ENCODE results near the gene WIF1. TPM values are rescaled to one million over a fixed set of nuclear protein-coding genes. Genes with fewer than 3 reads are reported as not detected.

Gene WIF1
- polyA plus RNA-seq, 1 donor, result 0.43 TPM

DNA sequence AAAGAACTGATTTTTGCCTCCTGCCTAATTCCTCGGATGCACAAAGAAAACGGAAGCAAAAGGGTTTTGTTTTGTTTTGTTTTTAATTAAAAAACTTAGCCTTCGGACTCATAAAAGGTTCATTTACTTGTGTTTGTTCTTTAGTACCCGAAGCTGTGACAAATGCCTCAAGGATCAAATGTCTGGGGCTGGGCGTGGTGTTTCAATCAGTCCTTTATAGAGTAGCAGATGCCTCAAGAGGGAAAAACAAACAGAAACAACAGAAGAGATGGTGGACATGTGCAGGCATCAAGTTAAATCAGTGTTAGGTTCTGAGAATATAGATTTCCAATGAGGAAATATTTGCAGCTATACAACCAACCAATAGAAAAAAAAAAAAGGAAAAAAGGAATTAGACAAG, 1.6 kb upstream of the WIF1 start:
- DNase-seq, result no peak

DNA sequence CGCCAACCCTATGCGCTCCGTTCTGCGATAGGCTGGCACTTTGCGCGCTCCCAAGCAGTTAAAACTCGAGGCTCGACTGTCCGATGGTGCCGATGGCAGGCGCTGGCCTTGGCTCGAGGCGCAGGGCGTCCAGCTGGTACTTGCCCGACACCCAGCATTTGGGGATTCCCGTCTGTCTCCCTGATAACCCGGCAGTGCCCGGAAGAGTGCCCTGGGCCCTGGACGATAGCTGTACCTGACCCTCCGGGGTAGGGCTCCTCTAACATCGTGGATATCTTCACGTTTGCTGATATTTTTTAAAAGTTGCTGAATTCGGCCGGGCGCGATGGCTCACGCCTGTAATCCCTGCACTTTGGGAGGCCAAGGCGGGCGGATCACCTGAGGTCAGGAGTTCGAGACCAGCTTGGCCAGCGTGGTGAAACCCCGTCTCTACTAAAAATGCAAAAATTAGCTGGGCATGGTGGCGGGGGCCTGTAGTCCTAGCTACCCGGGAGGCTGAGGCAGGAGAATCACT, 908 bp upstream of the WIF1 start:
- no peak for DNase-seq

DNA sequence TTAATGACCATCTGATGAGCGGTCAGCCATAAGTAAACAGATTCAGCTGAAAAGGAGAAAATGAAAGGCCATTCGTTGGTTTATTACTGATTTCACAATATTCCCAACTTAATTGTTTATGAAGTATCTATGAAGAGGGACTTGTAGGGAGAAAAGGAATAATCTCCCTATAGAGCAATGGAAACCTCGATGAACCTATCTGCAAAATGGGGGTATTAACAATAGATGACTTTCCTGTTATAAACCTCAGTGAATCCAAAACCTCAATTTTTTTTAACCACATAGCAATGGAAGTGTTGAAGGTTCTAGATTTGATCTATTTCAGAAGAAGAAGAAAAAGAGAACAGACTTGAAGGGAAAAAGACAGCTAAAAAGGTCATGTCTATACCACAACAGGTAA, 2.0 kb downstream of the WIF1 start:
- DNase-seq, result no peak

DNA sequence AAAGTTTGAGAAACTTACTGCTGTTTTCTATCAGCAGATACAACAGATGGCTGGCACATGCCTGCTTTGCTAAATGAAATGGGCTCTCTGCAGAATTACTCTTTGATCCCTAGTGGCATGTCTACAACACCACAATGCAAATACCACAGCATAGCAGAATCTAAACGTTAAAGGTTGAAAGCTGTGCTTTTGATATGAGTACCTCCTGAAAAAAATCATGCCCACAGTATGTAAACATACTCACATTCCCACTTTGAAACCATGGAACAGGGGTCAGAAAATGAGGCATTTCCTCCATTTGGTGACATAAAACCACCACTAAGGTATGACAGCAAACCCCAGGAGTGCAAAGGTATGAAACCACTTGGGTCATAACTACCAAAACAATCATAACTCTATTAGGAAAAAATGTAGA, 7.5 kb downstream of the WIF1 start:
- DNase-seq, result no peak

DNA sequence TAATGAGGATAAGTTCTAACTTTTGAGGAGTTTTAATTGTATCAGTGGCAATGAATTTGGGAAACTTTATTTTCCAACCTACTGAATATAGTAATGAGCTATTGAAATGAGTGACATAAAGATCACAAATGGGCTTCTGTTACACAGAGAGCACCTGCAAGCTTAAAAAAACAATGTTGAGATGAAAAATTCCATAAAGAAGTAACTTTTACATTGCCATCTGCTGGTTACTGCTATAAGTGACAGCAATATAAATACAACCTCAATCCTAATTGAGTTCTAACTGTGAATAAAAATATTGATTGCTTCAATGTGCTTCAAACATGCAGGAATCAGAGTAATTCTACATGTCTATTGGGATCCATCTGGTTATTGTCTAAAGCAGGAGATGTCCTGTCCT, 14.2 kb downstream of the WIF1 start:
- DNase-seq, result no peak

DNA sequence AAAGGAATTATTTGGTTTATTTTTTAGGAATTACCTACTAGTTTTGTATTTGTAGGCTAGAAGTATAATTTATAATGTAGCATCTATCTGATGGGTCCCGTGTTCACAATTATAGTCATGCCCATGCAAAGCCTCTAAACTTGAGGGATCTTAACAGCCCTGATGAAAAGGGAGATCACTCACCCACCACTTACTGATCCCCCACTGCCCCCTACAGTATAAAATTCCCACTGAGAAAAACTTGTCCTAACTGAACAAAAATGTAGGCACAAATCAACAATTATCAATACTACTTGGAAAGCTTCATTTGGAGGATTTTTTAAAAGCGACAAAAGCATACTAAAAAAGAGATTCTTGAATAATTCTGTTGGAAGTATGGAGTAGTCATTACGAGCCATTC, 21.0 kb downstream of the WIF1 start:
- no peak for DNase-seq

DNA sequence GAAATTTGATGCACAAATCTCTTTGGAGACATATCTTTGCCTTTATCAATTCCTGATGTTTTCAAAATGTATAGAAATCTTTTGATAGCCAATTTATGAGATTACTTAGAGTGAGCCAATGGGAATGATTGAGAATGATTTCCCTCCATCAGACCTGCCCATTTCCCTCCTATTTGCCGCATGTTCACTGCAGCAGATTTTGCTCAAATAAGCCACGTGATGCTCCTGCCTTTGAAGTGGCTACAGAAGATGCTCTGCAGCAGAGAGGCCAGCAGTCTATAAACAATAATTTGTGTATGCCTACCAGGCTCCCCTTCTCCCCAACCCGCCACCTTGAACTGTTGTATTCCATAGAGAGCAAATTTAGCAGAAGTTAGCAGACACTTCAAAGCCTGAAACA, 21.9 kb downstream of the WIF1 start:
- no peak for DNase-seq

DNA sequence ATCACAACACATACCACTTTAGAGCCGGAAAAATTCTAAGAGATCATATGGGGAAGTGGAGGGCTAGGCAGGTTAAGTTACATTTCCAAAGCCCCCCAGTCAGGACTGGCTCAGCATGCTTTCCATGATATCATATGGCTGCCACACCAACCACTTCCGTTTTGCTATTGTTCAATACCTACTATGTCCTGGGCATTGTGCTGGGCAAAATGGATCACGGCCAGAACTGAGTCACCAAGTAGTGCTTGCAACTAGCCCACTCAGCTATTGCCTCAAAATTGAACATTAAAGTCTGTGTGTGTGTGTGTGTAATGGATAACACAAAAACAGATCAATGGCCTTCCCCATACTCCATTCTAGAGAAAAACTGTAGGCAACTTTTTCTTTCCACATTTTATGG, 22.7 kb downstream of the WIF1 start:
- DNase-seq, result no peak

DNA sequence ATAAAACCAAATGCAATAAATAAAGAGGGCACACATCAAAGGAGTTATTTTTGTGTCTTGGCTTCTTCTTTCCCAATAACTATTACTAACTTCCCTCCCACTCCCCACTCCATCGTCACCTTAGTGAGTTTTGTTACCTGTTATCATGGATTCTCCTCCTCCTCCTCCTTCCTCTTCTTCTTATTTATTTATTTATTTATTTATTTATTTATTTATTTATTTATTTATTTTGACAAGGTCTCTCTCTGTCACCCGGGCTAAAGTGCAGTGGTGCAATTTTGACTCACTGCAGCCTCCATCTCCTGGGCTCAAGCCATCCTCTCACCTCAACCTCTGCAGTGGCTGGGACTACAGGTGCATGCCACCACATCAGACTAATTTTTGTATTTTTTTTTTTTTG, 26.4 kb downstream of the WIF1 start:
- no peak for DNase-seq

DNA sequence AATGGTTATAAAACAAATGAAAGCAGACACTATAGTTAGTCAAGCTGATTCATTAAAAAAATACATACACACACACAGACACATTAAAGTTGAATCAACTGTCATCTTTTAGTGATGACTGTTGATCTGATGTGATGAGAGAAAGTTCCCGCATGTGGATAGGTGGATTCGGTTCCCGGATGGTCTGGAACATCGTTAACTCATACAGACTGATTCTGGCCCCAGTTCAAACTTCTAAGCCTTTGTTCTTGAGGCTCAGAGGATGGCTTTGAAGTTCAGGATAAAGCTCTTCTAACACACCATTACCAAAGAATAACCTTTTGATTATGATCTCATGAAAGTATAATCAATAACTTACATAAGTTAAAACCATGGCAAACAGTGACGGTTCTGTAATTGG, 27.5 kb downstream of the WIF1 start:
- no peak for DNase-seq

DNA sequence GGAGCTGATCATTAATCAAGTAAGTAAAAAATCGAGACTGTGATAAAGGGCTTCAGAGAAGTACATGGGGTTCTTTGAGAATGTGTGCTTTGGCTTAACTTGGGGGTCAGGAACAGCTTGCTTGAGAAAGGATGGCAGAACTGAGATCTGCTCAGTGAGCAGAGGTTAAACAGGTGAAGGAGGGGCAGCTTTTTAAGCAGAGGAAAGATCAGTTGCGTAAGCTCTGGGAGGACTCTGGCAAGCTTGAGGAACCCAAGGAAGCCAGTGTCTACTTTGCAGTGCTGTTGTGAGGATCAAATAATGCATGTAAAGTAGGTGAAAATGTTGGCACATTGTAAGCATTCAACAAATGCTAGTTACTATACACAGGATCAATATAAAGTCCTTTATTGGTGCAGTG, 30.6 kb downstream of the WIF1 start:
- DNase-seq, result no peak

DNA sequence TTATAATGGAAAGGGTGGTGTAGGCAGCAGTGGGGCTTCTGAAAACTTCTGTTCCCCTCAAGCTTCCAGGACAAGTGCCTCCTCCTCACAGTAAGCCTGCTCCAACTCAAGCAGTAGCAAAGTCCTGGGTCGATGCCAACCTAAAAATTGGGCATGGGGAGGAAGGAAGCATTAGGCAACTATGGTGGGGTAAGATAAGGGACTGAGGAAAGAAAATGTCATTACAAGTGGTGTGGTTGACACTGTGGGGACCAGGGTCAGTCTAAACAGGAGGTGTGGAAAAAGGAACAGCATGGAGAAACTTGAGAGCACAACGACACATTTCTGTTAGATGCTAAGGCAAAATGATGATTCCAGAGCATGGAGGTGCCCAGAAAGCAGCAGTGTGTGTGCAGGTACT, 34.9 kb downstream of the WIF1 start:
- DNase-seq, result no peak

DNA sequence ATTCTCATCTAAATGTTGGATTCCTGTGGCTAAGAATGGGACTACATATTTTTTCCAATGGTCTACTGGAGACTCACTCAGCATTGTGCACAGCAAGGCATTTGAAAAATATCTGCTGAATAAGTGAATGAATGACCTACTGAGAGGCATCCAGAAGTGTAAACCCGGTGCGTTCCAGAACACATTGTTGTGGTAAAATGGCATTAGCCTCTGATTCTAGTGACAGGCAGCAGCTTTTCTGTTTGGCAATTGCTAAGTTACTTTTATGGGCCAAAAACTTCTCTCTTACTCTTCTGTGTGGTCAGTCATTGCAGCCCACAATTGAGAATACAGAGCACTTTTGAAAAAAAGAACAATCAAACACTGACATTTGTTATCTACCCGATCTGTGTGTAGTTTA, 36.5 kb downstream of the WIF1 start:
- no peak for DNase-seq

DNA sequence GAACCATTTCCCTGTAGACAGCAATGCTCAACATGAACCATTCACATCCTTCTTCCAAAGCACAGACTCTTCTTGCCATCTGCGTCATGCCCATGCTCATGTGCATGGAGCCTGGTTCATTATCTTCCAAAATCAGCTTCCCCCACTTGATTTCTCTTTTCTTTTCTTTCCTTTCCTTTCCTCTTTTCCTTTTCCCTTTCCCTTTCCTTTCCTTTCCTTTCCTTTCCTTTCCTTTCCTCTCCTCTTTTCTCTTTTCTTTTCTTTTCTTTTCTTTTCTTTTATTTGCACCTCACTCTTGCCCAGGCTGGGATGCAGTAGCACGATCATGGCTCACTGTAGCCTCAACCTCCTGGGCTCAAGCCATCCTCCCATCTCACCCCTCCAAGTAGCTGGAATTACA, 37.5 kb downstream of the WIF1 start:
- no peak for DNase-seq

DNA sequence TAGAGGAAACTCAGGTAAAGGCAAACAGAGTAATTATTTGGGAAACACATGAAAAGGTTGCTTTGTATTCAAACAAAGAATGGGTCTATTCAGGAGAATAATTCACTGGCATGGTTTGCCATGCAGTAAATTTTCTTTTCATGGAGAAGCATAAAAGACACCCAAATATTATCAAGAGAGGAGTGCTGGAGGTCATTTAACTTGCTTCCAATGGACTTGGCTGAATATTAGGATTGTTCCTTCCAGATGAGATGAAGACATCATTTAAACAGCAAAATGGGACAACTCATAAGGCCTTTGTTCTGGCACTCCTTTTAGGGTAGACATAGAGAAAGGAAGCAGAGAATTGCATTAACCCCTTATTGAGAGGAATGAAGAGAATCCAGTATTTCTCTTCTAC, 38.7 kb downstream of the WIF1 start:
- DNase-seq, result no peak

DNA sequence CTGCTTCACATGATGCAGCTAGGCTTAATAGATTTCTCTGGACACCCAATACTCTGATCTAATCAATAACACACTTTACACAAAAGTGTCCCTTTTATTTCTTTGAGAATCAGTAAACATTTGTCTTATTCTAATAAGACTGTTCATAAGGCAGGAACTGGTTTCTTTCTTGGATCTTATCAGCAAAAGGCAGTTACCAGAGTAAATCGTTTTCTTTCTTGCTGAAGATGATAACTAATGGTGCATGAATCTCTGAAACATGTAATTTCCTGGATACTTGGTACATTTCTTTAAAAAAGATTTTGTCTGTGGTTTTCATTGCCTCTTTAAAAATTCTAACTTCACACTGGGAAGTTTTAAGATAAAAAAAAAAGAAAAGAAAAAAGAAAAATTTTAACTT, 39.6 kb downstream of the WIF1 start:
- no peak for DNase-seq

DNA sequence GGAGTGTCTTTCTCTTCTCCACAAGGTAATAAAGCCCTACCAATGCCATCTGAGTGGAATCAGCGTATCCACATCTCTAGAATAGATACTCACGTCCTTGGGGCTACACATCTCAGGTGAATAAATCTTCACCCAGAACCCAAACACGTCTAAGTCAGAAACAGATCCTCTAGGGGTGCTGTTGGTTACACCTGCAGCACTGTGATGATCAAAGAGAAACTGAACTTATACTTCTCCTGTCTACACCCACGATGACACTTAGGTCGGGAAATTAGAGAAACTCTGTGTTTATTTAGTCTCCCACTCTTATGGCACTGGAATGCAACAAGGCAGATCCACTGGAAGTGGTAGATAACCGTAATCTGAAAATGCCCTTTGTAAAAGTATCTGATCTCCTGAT, 46.2 kb downstream of the WIF1 start:
- no peak for DNase-seq

DNA sequence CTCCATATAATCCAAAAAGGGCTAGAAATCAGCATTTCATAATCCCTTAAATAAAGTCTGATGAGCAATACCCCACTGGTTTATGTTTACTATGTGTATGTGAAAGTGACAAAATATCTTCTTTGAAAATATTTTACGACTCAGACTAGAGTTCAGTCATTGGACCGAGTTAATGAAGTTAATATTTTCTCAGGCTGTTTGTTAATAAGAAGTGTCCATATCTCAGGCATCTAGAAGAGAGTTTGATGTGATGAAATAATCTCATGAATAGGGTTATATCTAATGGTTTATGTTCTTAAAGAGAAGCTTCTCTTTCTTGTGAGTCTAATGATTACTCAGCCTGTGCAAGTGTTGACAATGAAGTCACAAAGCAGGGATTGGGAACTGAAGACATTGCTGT, 51.8 kb downstream of the WIF1 start:
- DNase-seq, result no peak

DNA sequence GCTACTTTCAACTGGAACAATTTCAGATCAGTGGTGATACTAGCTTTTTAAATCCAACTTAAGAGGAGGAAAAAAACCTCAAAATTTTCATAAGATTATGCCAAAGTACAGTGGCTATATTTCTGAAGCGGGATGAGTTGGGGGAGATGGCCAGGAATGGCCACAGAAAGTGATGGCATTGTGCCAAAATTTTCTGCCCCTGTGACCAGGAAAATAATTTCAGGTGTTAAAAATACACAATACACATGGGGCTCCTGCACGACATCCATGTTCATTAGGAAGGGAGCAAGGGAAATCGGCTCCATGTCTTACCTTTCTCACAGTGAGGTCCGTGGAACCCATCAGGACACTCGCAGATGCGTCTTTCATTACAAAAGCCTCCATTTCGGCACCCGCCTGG, 53.7 kb downstream of the WIF1 start:
- no peak for DNase-seq

DNA sequence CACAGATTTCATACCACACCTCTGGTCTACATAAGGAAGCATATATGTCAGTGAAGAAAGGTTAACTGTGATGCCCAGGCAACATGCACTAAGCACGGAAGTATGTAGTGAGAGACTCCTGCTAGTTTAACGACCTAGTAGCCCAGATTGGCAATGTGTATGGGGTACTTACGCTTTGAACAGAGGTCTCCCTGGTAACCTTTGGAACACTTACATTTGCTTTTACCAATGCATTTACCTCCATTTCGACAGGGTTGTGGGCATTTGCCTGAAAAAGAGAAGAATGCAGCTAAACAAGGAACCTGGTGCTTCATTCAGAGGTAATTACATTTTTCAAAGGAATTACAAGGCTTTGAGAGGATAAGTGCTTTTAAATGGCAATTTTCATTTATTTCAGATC, 65.2 kb downstream of the WIF1 start:
- DNase-seq, result no peak

DNA sequence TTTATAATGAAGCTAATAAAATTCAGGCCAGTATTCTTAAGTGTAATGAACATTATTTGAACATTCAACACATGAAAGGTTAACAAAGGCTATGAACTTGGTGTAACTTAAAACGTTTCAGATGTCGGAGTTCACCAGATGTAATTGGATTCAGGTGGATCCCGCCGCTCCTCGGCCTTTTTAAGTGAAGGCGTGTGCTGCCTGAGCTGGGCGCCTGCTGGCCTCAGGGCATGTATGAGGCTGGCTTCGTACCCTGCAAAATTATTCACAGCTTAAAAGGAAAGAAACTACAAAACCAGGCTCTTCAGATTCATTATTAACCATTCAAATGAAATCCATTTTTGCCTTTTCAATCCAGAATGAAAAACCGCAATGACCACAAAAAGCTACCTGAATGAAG, 69.9 kb downstream of the WIF1 start:
- DNase-seq, result no peak

DNA sequence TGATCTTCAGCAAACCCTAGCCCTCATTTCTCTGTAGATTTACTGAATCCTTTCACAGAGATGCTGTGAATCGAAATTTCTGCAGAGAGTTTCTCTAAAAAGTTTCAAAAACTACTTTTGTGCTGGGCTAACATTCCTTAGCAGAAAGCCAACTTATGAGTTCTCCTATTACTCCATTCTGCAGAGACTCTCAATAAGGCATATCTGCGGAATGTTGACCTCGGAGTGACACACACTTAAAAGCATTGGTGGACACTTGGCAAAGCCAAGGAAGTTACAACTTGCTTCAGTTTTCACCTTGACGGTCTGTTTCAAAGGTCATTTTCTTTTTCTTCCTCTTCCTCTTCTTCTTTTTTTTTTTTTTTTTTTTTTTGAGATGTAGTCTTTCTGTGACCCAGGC, 75.8 kb downstream of the WIF1 start:
- no peak for DNase-seq

DNA sequence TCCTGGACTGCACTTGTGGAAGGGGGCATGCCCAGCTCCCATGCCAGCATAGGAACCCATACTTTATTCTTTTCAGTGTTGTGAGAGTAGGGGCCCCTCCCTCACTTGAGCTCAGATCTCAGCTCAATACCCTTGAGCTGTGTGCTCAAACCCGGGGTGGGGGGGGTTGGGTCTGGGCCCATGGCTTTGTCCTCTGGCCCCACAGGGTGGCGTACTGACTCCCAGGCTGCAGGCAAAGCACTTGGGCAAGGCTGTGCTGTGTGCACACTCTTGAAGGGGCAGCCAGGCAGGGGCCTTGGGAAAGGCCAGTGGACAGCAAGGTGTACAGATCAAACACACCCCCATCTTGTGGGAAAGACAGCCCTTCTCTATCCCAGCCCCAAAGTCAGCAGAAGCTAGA, 81.8 kb downstream of the WIF1 start:
- DNase-seq, result no peak

DNA sequence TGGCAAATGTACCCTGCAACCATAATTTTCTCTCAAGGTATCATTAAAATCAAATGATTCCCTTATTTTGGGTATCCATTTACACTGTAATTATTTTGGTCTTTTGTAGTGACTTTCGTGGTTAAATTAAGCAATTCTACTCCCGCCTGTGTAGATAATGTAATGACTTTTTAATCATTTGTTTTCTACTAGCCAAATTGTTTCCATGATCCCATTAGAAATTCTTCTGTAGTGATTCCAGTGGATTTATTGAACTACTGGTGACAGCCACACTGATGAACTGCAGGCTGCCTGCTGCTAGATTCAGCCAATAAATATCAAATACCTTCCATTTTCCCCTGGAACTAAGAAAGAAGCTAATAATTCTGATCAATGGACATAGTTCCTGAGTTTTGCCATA, 96.0 kb downstream of the WIF1 start:
- DNase-seq, result no peak

DNA sequence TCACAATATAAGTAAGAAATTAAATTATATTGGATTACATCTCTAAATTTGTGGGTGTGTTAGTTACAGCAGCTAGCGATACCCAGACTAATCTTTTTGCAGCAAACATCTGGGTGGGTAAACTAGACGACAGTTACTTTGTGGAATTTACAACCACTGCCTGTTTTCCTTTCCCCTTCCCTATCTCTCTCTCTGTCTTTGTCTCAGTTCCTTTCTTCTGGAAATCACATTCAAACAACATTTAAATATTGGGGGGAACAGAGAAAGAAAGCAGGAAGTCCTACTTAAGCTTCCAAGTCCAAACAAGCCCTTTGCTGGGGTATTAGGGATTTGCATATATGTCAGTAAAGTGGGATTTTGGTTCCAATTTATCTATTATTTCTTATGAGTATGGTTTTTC, 97.6 kb downstream of the WIF1 start:
- DNase-seq, result no peak

DNA sequence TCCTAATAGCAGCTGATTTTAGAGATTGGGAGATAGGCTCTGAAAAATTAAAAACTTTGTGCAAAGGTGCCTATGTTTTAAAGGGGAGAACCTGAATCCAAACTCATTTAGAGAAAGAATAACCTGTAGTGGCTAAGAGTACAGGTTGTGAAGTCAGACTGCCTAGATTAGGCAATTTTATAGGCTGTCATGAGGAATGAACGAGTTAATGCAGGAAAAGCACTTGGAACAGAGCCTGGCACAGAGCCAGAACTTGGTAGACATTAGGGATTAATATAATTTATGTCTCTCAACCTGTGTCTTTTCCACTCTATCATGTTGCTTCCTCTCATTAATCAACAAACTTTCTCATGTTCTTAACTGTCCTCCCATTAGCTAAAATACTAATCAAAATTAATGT, 98.1 kb downstream of the WIF1 start:
- no peak for DNase-seq

Measured in hindlimb muscle (tissue), 1 donor.